D721Med (cell line): ENCODE results near the gene SRBD1.

ENCODE experiments used
- DNase-seq: peaks from one replicate; pipeline ENCODE4 v3.0.0; 2011; ENCODE audit warnings: low spot score; ENCODE audit not compliant: insufficient read length
- FAIRE-seq: peaks from 2 replicates; lab custom pipeline; 2011; peaks lifted over from hg19 to GRCh38; lab: Jason Lieb, UNC
- CTCF ChIP-seq: IDR thresholded peaks from 2 replicates; pipeline ENCODE4 v1.5.1; 2012; ENCODE audit warnings: mild to moderate bottlenecking, control low read depth; ENCODE audit not compliant: insufficient read depth; ENCODE audit errors: missing control alignments

SRBD1 gene

GRCh38 chr2:45459860-45460259 is 151.2 kb downstream of the SRBD1 start:
- TF ChIP-seq CTCF: no peak
- FAIRE-seq: no peak
- no peak for DNase-seq

GRCh38 chr2:45458909-45459563 is 152.0 kb downstream of the SRBD1 start:
- no peak for DNase-seq
- TF ChIP-seq CTCF: no peak
- no peak for FAIRE-seq

DNA sequence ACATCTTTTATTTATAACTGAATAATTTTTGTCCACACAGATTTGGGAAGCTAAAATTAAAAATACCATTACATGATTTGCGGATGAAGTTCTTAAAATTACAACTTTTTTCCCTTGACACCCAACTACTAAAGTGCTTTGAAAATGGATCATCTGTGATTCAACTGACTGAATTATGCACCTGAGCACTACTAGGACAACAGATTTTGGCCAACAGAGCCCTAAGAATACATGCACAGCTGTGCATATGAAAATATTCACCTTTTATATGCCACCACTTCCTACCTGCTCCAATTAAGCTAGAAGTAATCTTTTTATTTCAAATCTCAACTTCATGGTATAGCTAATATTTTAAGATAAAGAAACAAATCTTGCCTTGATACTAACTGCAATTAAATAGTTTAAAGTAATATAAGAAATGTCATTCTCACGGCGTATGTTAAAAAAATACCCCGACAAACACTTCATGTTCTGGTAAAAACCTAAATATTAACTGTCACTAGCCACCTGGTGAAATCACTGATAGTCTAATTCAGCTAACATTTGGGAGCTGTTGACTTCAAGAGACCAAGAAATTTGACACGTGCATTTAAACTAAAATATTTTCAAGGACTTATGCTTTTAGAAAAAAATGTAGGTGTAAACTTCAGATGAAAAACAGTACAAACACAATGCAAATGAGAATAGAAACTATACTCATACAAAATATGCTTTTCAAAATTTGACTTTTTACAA is 153.7 kb downstream of the SRBD1 start:
- no peak for DNase-seq
- no peak for TF ChIP-seq CTCF
- no peak for FAIRE-seq

DNA sequence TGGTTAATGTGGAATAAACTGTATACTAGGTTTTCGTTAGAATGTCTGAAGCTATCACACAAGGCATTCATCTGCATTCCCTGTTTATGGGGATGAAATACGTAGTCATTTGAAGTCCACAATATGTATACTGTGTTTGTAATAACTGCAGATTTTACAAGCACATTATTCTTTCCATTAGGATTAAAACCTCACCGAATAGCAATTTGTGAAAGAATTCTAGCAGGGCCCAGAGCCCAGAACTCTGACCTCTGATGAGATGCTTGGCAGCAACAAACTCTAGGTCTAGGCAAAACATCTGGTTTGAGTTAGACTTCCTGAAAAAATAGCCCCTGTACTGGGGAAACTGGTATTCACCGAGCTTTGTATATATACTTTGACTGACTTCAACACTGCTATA is 158.2 kb downstream of the SRBD1 start:
- DNase-seq (no peak), FAIRE-seq (no peak)
- no peak for TF ChIP-seq CTCF

- DNase-seq (no peak), FAIRE-seq (no peak)
- no peak for TF ChIP-seq CTCF
These were observed 160.4 kb downstream of the SRBD1 start for GRCh38 chr2:45450634-45451033.

GRCh38 chr2:45448217-45448616 is 162.8 kb downstream of the SRBD1 start:
- DNase-seq: no peak
- no peak for TF ChIP-seq CTCF
- no peak for FAIRE-seq

DNA sequence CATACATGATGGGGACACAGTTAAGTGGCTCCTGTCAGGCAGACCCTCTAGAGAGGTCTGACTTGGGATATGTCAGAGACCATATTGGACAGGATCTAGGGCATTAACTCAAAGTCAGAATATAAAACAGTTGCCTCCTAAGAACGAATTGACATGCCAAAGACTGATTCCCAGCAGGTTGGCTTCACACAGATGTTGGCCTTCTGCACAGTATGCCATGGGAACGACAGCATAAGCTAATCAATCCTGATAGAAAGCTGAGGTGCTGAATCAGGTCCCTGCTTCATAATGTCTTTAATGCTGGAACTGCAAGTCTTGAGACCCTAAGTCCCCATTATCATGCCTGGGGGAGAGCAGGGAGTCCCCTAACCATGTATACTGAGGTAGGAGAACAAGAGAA is 165.1 kb downstream of the SRBD1 start:
- DNase-seq (no peak), FAIRE-seq (no peak)
- TF ChIP-seq CTCF: no peak
